Muscle of arm (tissue), 14 donors: ENCODE data around the gene NAA30. TPM values are rescaled to one million over a fixed set of nuclear protein-coding genes. Genes with fewer than 3 reads are reported as not detected.
"Not testable (repeated sequence)": the region's sequence is repeated elsewhere in the genome, so short reads cannot be mapped to it uniquely, and the experiment has no call there.

Source experiments
- DNase-seq: peaks from one replicate; pipeline ENCODE4 v3.0.0-alpha.2; 2013
- long read RNA-seq, 11 donors: transcript quantifications; one replicate each; lab custom pipeline, GENCODE V29; 2026
- polyA plus RNA-seq, 12 donors: library from polyadenylated mRNA; unstranded; fragments of 120-200 nt; gene quantifications; one replicate each; pipeline ENCODE4 v1.2.1, GENCODE V29; 2013; ENCODE audit not compliant: insufficient read length in 12 of 12

The NAA30 gene
- 10 to 100 TPM in 11 of 12 donors, not detected in 1; 15.8 to 31.8 (median 26.0) TPM for polyA plus RNA-seq
- long read RNA-seq, donor 1, full-length matches to known transcripts: 3 of 9 reads
- long read RNA-seq, donor 1, partial matches to known transcripts: 6 of 9 reads
- long read RNA-seq, donor 1, other reads (novel, unspliced or antisense): 0 of 9 reads
- long read RNA-seq, donor 2, full-length matches to known transcripts: 12 of 12 reads
- long read RNA-seq, donor 2, partial matches to known transcripts: 0 of 12 reads
- long read RNA-seq, donor 2, other reads (novel, unspliced or antisense): 0 of 12 reads
- long read RNA-seq, donor 3, full-length matches to known transcripts: 3 of 3 reads
- long read RNA-seq, donor 3, partial matches to known transcripts: 0 of 3 reads
- long read RNA-seq, donor 3, other reads (novel, unspliced or antisense): 0 of 3 reads
- long read RNA-seq, donor 4, full-length matches to known transcripts: 3 of 3 reads
- long read RNA-seq, donor 4, partial matches to known transcripts: 0 of 3 reads
- long read RNA-seq, donor 4, other reads (novel, unspliced or antisense): 0 of 3 reads
- long read RNA-seq, donor 5, full-length matches to known transcripts: 9 of 9 reads
- long read RNA-seq, donor 5, partial matches to known transcripts: 0 of 9 reads
- long read RNA-seq, donor 5, other reads (novel, unspliced or antisense): 0 of 9 reads
- long read RNA-seq, donor 6, full-length matches to known transcripts: 4 of 4 reads
- long read RNA-seq, donor 6, partial matches to known transcripts: 0 of 4 reads
- long read RNA-seq, donor 6, other reads (novel, unspliced or antisense): 0 of 4 reads
- long read RNA-seq, donor 7, full-length matches to known transcripts: 3 of 3 reads
- long read RNA-seq, donor 7, partial matches to known transcripts: 0 of 3 reads
- long read RNA-seq, donor 7, other reads (novel, unspliced or antisense): 0 of 3 reads
- long read RNA-seq, donor 8, full-length matches to known transcripts: 4 of 4 reads
- long read RNA-seq, donor 8, partial matches to known transcripts: 0 of 4 reads
- long read RNA-seq, donor 8, other reads (novel, unspliced or antisense): 0 of 4 reads
- long read RNA-seq, donor 9, full-length matches to known transcripts: 4 of 4 reads
- long read RNA-seq, donor 9, partial matches to known transcripts: 0 of 4 reads
- long read RNA-seq, donor 9, other reads (novel, unspliced or antisense): 0 of 4 reads
- long read RNA-seq, donor 10, full-length matches to known transcripts: 5 of 5 reads
- long read RNA-seq, donor 10, partial matches to known transcripts: 0 of 5 reads
- long read RNA-seq, donor 10, other reads (novel, unspliced or antisense): 0 of 5 reads
- long read RNA-seq, donor 11, full-length matches to known transcripts: 3 of 3 reads
- long read RNA-seq, donor 11, partial matches to known transcripts: 0 of 3 reads
- long read RNA-seq, donor 11, other reads (novel, unspliced or antisense): 0 of 3 reads

DNA sequence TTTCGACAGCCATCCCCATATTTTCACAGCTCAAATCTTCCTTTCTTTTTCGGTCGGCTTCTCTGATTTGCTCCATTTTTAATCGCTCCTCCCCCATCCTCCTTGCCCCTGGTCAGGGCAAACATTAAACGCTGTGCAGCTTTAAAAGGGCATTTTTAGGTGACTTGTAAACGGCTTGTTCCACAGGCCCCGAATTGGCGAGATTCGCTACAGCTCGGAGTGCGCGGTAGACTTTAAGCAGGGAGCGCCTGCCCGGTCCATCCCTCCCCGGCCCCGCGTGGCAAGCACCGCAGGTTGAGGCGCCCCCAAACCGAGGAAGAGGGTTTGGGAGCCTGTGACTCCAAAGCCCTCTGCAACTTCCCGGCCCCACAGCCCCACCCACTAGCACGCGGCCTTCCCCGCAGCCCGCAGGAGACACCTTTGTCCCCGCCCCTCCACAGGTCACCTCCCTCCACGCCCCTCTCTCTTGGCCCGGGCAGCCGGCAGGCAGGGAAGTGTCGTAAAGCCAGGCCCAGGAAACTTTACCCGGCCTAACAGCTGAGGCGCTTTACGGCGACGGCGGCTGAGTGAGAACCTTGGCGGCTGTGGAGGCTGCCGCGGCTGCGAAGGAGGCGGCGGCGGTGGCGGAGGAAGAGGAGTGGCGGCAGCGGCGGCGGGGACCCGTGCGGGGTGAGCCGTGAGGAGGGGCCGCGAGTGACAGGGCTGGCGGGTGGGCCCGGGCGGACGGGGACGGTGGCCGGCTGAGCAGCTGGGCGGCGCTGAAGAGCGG is at the start of gene NAA30:
Gene NAA30 (plus strand): TSS at position 550 of the 769 bp plus-strand sequence. CDS start 372 bp downstream, outside the sequence.
- peak; percentile 90 for DNase-seq

GRCh38 chr14:57343545-57344297 is 46.7 kb upstream of the NAA30 start:
- DNase-seq: not testable (repeated sequence)

GRCh38 chr14:57345106-57345505 is 45.3 kb upstream of the NAA30 start:
- DNase-seq: no peak

DNA sequence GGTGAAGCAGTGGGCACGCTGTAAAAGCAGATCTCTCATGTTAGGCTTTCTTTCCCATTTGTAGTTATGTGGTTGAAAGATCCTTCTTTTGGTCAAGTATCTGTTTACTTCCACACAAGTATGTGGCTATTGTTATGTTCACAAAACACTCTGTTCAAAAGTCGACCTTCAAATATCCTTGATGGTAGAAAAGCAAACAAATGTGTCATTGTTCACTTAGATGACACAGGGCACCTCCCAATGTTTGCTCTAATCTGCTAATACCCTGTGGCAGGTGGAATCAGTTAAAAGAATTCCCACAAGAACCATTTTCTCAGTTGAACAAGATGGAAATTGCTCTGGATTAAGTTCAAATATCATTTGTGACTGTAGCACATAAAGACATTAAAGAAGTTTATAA is 43.6 kb upstream of the NAA30 start:
- no peak for DNase-seq

DNA sequence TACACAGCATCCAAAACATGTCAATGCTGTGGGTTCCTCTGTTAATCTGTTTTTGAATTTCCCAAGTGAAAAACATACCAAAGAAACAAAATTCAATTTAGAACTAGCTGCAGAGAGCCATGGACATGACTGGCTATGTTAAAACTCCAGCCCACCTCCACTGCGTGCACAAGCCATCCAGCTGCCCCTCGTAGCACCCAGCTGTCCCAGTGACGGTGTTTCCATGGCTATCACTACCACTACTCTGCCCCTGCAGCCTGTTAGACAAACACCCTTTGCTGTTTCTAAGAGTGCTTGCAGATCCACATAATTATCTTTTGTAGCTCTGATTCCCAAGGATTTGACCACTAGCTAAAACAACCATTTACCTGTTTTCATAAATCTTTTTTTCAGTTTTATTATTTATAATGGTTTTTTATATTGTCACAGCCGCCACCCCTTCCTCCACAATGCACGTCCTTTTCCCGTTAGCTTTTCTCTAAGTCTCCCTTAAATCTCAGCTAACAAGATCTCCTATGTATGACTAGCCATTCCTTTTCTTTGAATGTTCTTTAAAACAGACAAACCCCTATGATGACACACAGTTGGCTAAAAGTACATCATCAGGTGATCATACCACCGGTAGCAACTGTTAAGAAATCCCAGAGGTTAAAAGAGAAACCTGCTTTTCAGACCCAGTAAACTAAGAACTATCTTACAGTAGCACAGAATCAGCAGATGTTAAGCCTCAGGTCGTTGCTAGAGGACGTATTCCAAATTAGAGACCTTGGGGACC is 37.8 kb upstream of the NAA30 start:
- DNase-seq: no peak

GRCh38 chr14:57355081-57355800 is 35.1 kb upstream of the NAA30 start:
- DNase-seq: no peak

DNA sequence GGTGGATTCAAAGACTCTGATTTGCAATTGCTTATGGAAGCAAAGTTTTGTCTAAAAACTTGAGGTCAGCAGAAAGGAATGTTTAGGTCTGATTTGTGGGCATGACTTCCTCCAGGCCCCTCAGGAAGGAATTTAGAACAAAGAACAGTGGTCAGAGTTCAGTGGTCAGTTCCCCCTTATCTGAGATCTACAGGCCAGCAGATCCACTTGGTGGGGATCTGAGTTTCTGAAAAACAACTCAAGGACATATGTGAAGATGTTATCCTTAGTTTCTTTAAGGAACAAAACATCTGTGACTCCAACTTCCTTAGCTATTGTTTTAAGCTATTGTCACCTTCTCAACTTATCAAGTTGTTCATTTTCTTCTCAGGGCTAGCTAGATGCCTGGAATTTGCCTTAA is 28.0 kb upstream of the NAA30 start:
- DNase-seq: no peak

- DNase-seq: no peak
These were observed 25.5 kb upstream of the NAA30 start for GRCh38 chr14:57364659-57365450.

GRCh38 chr14:57370187-57370586 is 20.2 kb upstream of the NAA30 start:
- DNase-seq: not testable (repeated sequence)

DNA sequence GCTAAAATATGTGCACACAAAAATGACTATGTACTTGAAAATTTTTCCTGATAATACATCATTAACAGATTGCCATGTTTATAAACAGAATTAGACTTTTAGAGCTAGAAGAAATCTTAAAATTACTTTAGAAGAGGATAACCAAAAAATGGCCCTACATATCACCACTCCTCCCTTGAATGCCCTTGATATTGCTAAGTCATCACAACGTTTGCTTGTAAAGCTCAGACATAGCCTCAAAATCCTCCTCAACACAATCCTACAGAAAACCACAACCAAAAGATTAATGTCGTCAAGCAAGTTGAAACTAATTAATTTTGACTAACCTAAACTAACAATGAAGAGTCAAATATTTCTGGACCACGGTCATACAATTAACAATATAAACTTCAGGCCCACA is 19.4 kb upstream of the NAA30 start:
- DNase-seq: no peak

DNA sequence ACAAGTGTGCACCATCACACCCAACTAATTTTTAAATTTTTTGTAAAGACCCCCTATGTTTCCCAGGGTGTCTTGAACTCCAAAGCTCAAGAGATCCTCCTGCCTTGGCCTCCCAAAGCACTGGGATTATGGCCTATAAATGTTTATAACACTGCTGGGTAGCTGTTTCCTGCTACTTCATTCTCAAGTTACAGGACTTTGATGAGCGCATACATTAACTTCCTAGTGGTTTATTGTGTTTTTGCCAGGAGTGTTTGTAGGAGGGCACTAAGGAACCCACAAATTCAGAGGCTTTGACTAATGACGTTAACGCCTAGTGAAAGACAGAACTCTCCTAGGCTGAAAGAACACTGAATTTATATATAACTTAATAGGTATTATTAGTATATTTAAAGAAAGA is 15.2 kb upstream of the NAA30 start:
- DNase-seq: no peak

GRCh38 chr14:57378661-57379060 is 11.7 kb upstream of the NAA30 start:
- no peak for DNase-seq

GRCh38 chr14:57380935-57381334 is 9.5 kb upstream of the NAA30 start:
- no peak for DNase-seq

- DNase-seq: no peak
These were observed 8.1 kb upstream of the NAA30 start for GRCh38 chr14:57382283-57382682.

DNA sequence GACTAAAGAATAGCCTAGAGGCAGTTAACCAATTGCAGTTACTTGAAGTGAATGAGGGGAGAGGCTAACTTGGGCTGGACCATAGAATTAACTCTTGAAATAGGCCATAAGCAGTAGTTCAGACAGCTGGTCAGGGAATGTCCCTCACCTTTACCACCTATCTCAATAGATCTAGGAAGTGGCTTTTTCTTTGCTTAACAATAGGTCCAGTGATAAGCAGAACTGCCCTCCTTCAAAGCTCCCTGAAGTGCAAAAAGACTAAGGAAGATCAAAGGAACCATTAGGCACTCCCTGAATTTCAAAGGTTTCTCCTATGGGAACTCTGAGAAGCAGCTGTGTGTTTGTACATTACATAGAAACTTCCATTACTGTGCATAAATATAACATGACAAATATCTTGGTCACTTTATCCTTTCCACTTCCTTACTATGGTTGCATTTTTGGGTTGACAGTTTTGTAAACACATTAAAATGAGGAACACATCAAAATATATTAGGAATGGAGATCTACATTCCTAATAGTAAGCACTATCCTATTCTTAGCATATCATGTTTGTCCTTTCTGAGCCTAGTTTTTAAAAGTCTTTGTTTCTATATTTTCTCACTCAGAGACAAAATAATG is 7.2 kb upstream of the NAA30 start:
- DNase-seq: no peak

DNA sequence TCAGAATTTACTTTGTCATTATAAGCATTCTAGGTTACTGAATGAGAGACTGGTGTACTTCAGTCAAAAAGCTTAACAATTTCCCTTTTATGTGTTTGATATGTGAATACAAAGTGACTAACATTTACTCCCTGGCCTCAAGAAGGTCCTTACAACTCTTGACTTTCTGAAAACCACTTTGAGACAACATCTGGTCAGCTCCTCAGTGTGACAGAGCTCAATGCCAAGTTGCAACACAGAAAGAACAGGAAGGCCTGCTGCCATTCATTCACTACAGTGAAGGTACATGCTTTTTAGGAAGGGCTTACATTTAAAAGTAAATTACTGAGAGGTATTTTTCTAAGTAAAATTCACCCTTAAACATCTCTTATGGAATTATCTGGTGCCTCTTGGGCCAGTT is 2.3 kb upstream of the NAA30 start:
- DNase-seq: no peak

DNA sequence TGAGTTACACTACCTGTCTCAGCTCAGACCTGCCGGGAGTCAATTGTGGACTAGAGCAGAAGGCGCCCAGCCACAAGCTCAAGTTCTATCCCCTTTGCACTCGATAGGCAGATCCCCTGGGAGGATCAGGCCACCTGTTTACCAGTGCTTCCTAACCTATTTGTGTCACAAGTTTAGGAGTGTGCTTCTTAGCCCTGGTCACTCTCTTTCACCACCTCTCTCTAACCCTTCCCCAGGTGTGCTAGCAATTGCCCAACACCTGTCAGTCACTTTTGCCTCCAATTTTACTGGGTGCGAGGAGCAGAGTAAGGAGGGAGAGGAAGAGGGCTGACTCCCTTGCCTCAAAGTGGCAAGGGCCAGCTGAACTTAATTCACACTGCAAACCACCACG is 745 bp upstream of the NAA30 start:
- no peak for DNase-seq
